Endothelial cell of umbilical vein (primary cell): ENCODE data around the gene NBEA. TPM values are rescaled to one million over a fixed set of nuclear protein-coding genes. Genes with fewer than 3 reads are reported as not detected.

Experiments
- BruUV-seq: library from RNA; stranded (reverse); fragments of 400-500 nt; replicated peaks from 2 replicates; lab custom pipeline; 2021; lab: Mats Ljungman, UMichigan
- CTCF ChIA-PET: fragments of 300-600, 350-600 bp; sonication (Branson Sonifier 250); formaldehyde crosslinking; loops from one replicate; lab custom pipeline; 2021; ENCODE audit warnings: antibody characterized with exemption, inconsistent platforms; lab: Charles Lee
- POLR2A ChIA-PET: fragments of 300-600, 350-600 bp; sonication (Branson Sonifier 250); formaldehyde crosslinking; loops from one replicate; lab custom pipeline; 2021; ENCODE audit warnings: antibody characterized with exemption, inconsistent platforms; lab: Charles Lee
- DNase-seq: peaks from one replicate; pipeline ENCODE4 v3.0.0-alpha.2; 2011; ENCODE audit warnings: low read depth, low spot score
- FAIRE-seq: peaks from 2 replicates; lab custom pipeline; 2011; peaks lifted over from hg19 to GRCh38; lab: Jason Lieb, UNC
- H2AFZ ChIP-seq: 2 replicates; pipeline ENCODE4 v1.6.0; 2012; ENCODE audit warnings: low read depth, low read length, control low read depth, inconsistent platforms
- H3K27ac ChIP-seq: 2 replicates; pipeline ENCODE4 v1.5.1; 2011; ENCODE audit warnings: low read depth, mild to moderate bottlenecking, control low read depth, low read length, moderate library complexity; ENCODE audit not compliant: insufficient read depth
- H3K27me3 ChIP-seq, 2 experiments: 2 replicates each; pipeline versions ENCODE4 v1.6.0 to v1.6.1; 2011; ENCODE audit warnings: low read length in 2 of 2, mixed read lengths in 1 of 2; ENCODE audit not compliant: control insufficient read depth in 2 of 2, insufficient read depth in 2 of 2
- H3K36me3 ChIP-seq, 2 experiments: 2 replicates in 1 of 2; 3 replicates in 1 of 2; pipeline ENCODE4 v1.5.1; 2011; ENCODE audit warnings: low read length in 2 of 2, mild to moderate bottlenecking in 1 of 2, moderate library complexity in 1 of 2; ENCODE audit not compliant: control insufficient read depth in 2 of 2, insufficient read depth in 2 of 2; ENCODE audit errors: extremely low read depth in 1 of 2
- H3K4me1 ChIP-seq: 3 replicates; pipeline ENCODE4 v1.5.1; 2011; ENCODE audit warnings: mild to moderate bottlenecking, low read length; ENCODE audit not compliant: control insufficient read depth, insufficient read depth; ENCODE audit errors: extremely low read depth
- H3K4me2 ChIP-seq: 2 replicates; pipeline ENCODE4 v1.6.1; 2011; ENCODE audit warnings: low read length, control low read depth, mixed read lengths; ENCODE audit not compliant: insufficient read depth
- H3K4me3 ChIP-seq, 3 experiments: fragments of 200-600 bp in 1 of 3; sonication (generic), shearing (Covaris generic) in 1 of 3; replicated peaks in 1 of 3; 2 replicates each; pipeline ENCODE4 v1.5.1; 2011 to 2016; ENCODE audit warnings: control low read depth in 3 of 3, low read length in 3 of 3, mild to moderate bottlenecking in 2 of 3, inconsistent platforms in 1 of 3, low read depth in 1 of 3, moderate library complexity in 1 of 3; ENCODE audit not compliant: insufficient read depth in 1 of 3
- H3K79me2 ChIP-seq: 2 replicates; pipeline ENCODE4 v1.6.0; 2012; ENCODE audit warnings: low read length, inconsistent platforms; ENCODE audit not compliant: control insufficient read depth, insufficient read depth
- H3K9ac ChIP-seq: replicated peaks from 2 replicates; pipeline ENCODE3; 2011; ENCODE audit warnings: low read length, control low read depth; ENCODE audit not compliant: insufficient read depth; ENCODE audit errors: extremely low read depth
- H3K9me1 ChIP-seq: replicated peaks from 3 replicates; pipeline ENCODE4 v1.6.0; 2011; ENCODE audit warnings: mild to moderate bottlenecking, low read length; ENCODE audit not compliant: control insufficient read depth, insufficient read depth; ENCODE audit errors: extremely low read depth
- H3K9me3 ChIP-seq: replicated peaks from 2 replicates; pipeline ENCODE4 v1.5.1; 2012; ENCODE audit warnings: low read length, inconsistent platforms; ENCODE audit not compliant: control insufficient read depth, insufficient read depth
- H4K20me1 ChIP-seq: replicated peaks from 2 replicates; pipeline ENCODE3; 2011; ENCODE audit warnings: mild to moderate bottlenecking, low read length; ENCODE audit not compliant: control insufficient read depth, insufficient read depth; ENCODE audit errors: extremely low read depth
- EZH2 ChIP-seq: IDR thresholded peaks from 2 replicates; pipeline ENCODE4 v1.6.1; 2012; ENCODE audit warnings: borderline replicate concordance, low read depth, mild to moderate bottlenecking, moderate library complexity, low read length, inconsistent platforms; ENCODE audit not compliant: severe bottlenecking
- FOS ChIP-seq: IDR thresholded peaks from 2 replicates; pipeline ENCODE4 v1.6.1; 2011; ENCODE audit warnings: mild to moderate bottlenecking, low read length, moderate library complexity, borderline replicate concordance; ENCODE audit not compliant: insufficient read depth
- GATA2 ChIP-seq: IDR thresholded peaks from 2 replicates; pipeline ENCODE4 v1.7.0; 2011; ENCODE audit warnings: low read depth, mild to moderate bottlenecking, moderate library complexity, mixed read lengths, low read length; ENCODE audit not compliant: insufficient read length, insufficient read depth
- JUN ChIP-seq: IDR thresholded peaks from 2 replicates; pipeline ENCODE4 v1.6.1; 2011; ENCODE audit warnings: borderline replicate concordance, low read depth; ENCODE audit not compliant: insufficient read length, insufficient read depth
- MYC ChIP-seq: IDR thresholded peaks from one replicate; pipeline ENCODE4 v1.6.1; 2011; ENCODE audit warnings: mild to moderate bottlenecking, low read depth, low read length
- POLR2A ChIP-seq: IDR thresholded peaks from 2 replicates; pipeline ENCODE4 v1.6.1; 2012; ENCODE audit warnings: low read depth, mild to moderate bottlenecking, control low read depth, low read length
- POLR2AphosphoS5 ChIP-seq: IDR thresholded peaks from 2 replicates; pipeline ENCODE4 v1.6.1; 2012; ENCODE audit warnings: low read depth, mild to moderate bottlenecking, control low read depth, low read length, moderate library complexity; ENCODE audit not compliant: insufficient read depth
- dilution Hi-C: fragments of 300-500 bp; cut with MboI; formaldehyde crosslinking; loops from one replicate; pipeline ENCODE4 v1.15.0; 2019; ENCODE audit warnings: low sequenced_read_pairs; ENCODE audit not compliant: extremely low pct_ligation_motif_present
- intact Hi-C: fragments of 100-400 bp; cut with micrococcal nuclease; formaldehyde crosslinking; loops from one replicate; pipeline ENCODE4 v1.10.0; 2022
- polyA plus RNA-seq, 4 experiments: library from polyadenylated mRNA; depleted of rRNA in 3 of 4; stranded (reverse) in 3 of 4; unstranded in 1 of 4; fragments of >200 nt; gene quantifications; 2 replicates each; pipeline versions ENCODE4 v1.2.1 to v1.2.3, GENCODE V29; 2011 to 2012; ENCODE audit warnings: missing spikeins in 1 of 4
- total RNA-seq: library from RNA; stranded (reverse); gene quantifications from 2 replicates; pipeline ENCODE4 v1.2.3, GENCODE V29; 2021
- TF ChIP-seq, protein P1 (sequence below): IDR thresholded peaks from 2 replicates; pipeline ENCODE4 v1.6.1; 2011; ENCODE audit not compliant: insufficient read depth, insufficient read length

NBEA gene
- total and polyA plus RNA-seq, 2 donors (not counting 3 experiments of a cell fraction or from before 2014, with no cell fraction given) = 3.0 to 4.8 TPM

DNA sequence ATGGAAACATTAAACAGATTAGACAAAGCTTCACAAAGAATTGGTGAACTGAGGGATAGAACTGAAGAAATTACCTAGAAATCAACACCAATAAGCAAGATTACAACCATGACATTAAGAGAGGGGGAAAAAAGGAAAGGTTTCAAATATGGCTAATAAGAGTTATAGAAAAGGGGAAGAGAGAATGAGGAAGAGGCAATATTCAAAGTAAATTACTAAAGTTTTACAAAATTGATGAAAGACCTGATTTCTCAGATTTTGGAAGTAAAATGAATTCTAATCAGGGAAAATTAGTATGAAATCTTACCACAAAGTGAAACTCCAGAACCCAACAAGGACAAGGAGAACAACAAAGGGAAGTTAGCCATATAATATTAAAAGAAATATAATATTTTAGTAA is 187.4 kb downstream of the NBEA start:
- no peak overlapping the region for H3K4me2 ChIP-seq
- no peak for TF ChIP-seq POLR2A
- no peaks in the 10 kb centered on the region for H4K20me1 ChIP-seq
- no peaks in the 10 kb centered on the region for H3K79me2 ChIP-seq
- no peak for DNase-seq
- dilution Hi-C loops (no loop called here), intact Hi-C loops (no loop called here)
- H3K36me3 ChIP-seq = no peaks in the 10 kb centered on the region
- no peaks in the 10 kb centered on the region for H3K27me3 ChIP-seq
- H3K9me1 ChIP-seq = no peaks in the 10 kb centered on the region
- CTCF ChIA-PET = interaction anchor here (1.1 kb wide), 1 partner anchor 10 kb away, joined by 3 read pairs; no protein-coding TSS in a partner anchor
- H3K4me1 ChIP-seq = no peaks in the 10 kb centered on the region
- no peak overlapping the region for H2AFZ ChIP-seq
- BruUV-seq = no TSS peak
- no peak overlapping the region for H3K4me3 ChIP-seq
- FAIRE-seq = no peak
- POLR2A ChIA-PET = no interaction called here
- no peak overlapping the region for H3K27ac ChIP-seq
- no peaks in the 10 kb centered on the region for H3K9me3 ChIP-seq
- no peak overlapping the region for H3K9ac ChIP-seq

GRCh38 chr13:35131471-35131870 is 189.4 kb downstream of the NBEA start:
- H4K20me1 ChIP-seq = no peaks in the 10 kb centered on the region
- H3K36me3 ChIP-seq = no peaks in the 10 kb centered on the region
- no peak overlapping the region for H3K27ac ChIP-seq
- no peaks in the 10 kb centered on the region for H3K9me1 ChIP-seq
- intact Hi-C loops (no loop called here), dilution Hi-C loops (no loop called here)
- no TSS peak for BruUV-seq
- H3K4me2 ChIP-seq = no peak overlapping the region
- no peak overlapping the region for H2AFZ ChIP-seq
- ChIA-PET CTCF (no interaction called here), POLR2A (no interaction called here)
- no peak overlapping the region for H3K9ac ChIP-seq
- FAIRE-seq (no peak), DNase-seq (no peak)
- H3K9me3 ChIP-seq = no peaks in the 10 kb centered on the region
- TF ChIP-seq POLR2A = no peak
- H3K4me3 ChIP-seq = no peak overlapping the region
- no peaks in the 10 kb centered on the region for H3K4me1 ChIP-seq
- H3K79me2 ChIP-seq = no peaks in the 10 kb centered on the region
- no peaks in the 10 kb centered on the region for H3K27me3 ChIP-seq

GRCh38 chr13:35136585-35136984 is 194.5 kb downstream of the NBEA start:
- intact Hi-C loops = no loop called here
- H3K4me2 ChIP-seq = no peak overlapping the region
- FAIRE-seq (no peak), DNase-seq (no peak)
- no peaks in the 10 kb centered on the region for H4K20me1 ChIP-seq
- ChIA-PET POLR2A (no interaction called here), CTCF (no interaction called here)
- H3K4me1 ChIP-seq = peaks cover 17% of the 10 kb centered on the region
- no peaks in the 10 kb centered on the region for H3K9me1 ChIP-seq
- no peak overlapping the region for H3K27ac ChIP-seq
- no peaks in the 10 kb centered on the region for H3K27me3 ChIP-seq
- H3K79me2 ChIP-seq = no peaks in the 10 kb centered on the region
- no peaks in the 10 kb centered on the region for H3K9me3 ChIP-seq
- no peaks in the 10 kb centered on the region for H3K36me3 ChIP-seq
- no TSS peak for BruUV-seq
- dilution Hi-C loops = no loop called here
- no peak for TF ChIP-seq MYC
- TF ChIP-seq JUN = no peak
- no peak for TF ChIP-seq FOS
- TF ChIP-seq GATA2 = no peak
- TF ChIP-seq, protein P1, sequence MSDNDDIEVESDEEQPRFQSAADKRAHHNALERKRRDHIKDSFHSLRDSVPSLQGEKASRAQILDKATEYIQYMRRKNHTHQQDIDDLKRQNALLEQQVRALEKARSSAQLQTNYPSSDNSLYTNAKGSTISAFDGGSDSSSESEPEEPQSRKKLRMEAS = no peak
- no peak for TF ChIP-seq POLR2AphosphoS5
- no peak for TF ChIP-seq EZH2
- H2AFZ ChIP-seq = no peak overlapping the region
- H3K9ac ChIP-seq = no peak overlapping the region
- no peak overlapping the region for H3K4me3 ChIP-seq
